Measurements from ENCODE around the gene ADIRF. TPM values are rescaled to one million over a fixed set of nuclear protein-coding genes. Genes with fewer than 3 reads are reported as not detected.
"Not testable (repeated sequence)": the region's sequence is repeated elsewhere in the genome, so short reads cannot be mapped to it uniquely, and the experiment has no call there.

The ADIRF gene
- total RNA-seq, 1 experiment from 2014 or later, result not detected

DNA sequence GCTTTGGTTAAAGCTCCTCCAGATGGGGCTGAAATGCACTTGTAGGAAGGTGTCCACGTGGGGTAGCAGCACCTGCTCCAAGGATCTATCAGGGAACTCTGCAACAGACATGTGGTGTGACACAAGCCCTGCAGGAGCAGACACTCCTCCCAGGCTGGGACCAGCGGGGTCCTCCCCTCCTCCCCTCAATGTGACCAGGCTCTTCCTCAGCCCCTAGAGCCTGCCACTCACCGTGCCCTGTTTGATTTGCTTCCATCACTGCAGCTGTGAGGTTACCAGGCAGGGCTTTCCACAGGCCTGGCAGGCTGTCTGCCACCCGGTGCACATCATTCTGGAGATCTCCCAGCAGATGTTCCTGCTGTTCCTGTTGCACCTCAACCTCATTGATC, 24.3 kb upstream of the ADIRF start:
- Histone ChIP-seq H3K27me3 (ENCODE audit: low read length) (no peaks in the 10 kb centered on the region), H2AFZ (ENCODE audit: low read length) (no peak overlapping the region), H3K4me1 (ENCODE audit: low read length) (no peaks in the 10 kb centered on the region), H3K9ac (ENCODE audit: low read length) (no peak overlapping the region), H3K9me3 (ENCODE audit: low read length) (no peaks in the 10 kb centered on the region), H3K4me2 (ENCODE audit: low read depth, low read length, poor library complexity, severe bottlenecking) (no peak overlapping the region), H3K4me3 (ENCODE audit: low read length) (no peak overlapping the region), H3K79me2 (ENCODE audit: low read length) (no peaks in the 10 kb centered on the region), H4K20me1 (ENCODE audit: insufficient read depth, low read depth, low read length) (no peaks in the 10 kb centered on the region), H3K9me2 (replicated peaks; ENCODE audit: insufficient read depth, low read length) (no peaks in the 10 kb centered on the region), H3K27ac (ENCODE audit: low read length) (no peak overlapping the region), H3K36me3 (ENCODE audit: insufficient read depth, low read length) (no peaks in the 10 kb centered on the region)
- DNase-seq, result no peak

DNA sequence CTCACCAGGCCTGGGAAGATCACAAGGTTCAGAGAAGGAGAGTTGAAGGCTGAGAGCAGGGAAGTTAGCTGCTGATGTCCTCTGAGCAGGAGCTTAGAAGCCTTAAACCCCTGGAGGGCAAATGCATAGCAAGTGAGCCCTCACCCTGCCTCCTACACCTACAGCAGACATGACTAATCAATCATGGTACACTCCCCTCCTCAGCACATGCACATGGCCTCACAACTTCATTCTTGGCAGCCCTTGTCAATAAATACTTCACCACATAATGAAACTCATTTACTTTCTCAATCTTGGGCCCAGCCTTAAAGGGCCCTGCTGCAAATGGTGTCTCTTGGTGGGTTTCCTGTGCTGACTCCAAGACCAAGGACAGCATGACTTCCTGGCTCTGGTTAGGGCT, 23.8 kb upstream of the ADIRF start:
- Histone ChIP-seq H3K9ac (ENCODE audit: low read length) (no peak overlapping the region), H3K27me3 (ENCODE audit: low read length) (no peaks in the 10 kb centered on the region), H2AFZ (ENCODE audit: low read length) (no peak overlapping the region), H3K79me2 (ENCODE audit: low read length) (no peaks in the 10 kb centered on the region), H3K4me2 (ENCODE audit: low read depth, low read length, poor library complexity, severe bottlenecking) (no peak overlapping the region), H3K4me3 (ENCODE audit: low read length) (no peak overlapping the region), H3K9me3 (ENCODE audit: low read length) (no peaks in the 10 kb centered on the region), H3K36me3 (ENCODE audit: insufficient read depth, low read length) (no peaks in the 10 kb centered on the region), H3K27ac (ENCODE audit: low read length) (no peak overlapping the region), H3K4me1 (ENCODE audit: low read length) (no peaks in the 10 kb centered on the region), H3K9me2 (replicated peaks; ENCODE audit: insufficient read depth, low read length) (no peaks in the 10 kb centered on the region), H4K20me1 (ENCODE audit: insufficient read depth, low read depth, low read length) (no peaks in the 10 kb centered on the region)
- no peak for DNase-seq

DNA sequence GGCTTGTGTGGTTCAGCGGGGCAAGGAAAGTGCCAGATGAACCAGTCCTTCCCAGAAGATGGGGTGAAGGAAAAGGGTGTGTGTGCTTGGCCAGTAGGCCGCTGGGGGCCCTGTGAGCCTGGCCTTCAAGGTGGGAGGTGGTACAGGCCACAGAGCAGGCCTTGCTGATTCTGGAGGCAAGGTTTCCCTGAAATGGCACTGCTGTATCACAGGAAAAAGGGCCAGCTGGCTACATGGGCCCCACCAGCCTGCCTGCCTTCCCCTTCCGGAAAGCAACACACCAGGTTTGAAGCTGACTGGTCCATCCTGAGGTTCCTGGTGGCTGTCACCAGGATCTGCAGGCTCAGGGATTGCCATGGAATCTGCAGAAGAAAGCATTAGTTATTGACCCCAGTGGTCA, 23.4 kb upstream of the ADIRF start:
- H3K27ac ChIP-seq (ENCODE audit: low read length), result no peak overlapping the region
- no peak overlapping the region for H3K4me2 ChIP-seq (ENCODE audit: low read depth, low read length, poor library complexity, severe bottlenecking)
- H3K4me1 ChIP-seq (ENCODE audit: low read length), result no peaks in the 10 kb centered on the region
- H3K9me3 ChIP-seq (ENCODE audit: low read length), result no peaks in the 10 kb centered on the region
- H4K20me1 ChIP-seq (ENCODE audit: insufficient read depth, low read depth, low read length), result no peaks in the 10 kb centered on the region
- no peaks in the 10 kb centered on the region for H3K9me2 ChIP-seq (replicated peaks; ENCODE audit: insufficient read depth, low read length)
- no peak overlapping the region for H2AFZ ChIP-seq (ENCODE audit: low read length)
- no peak overlapping the region for H3K4me3 ChIP-seq (ENCODE audit: low read length)
- no peak overlapping the region for H3K9ac ChIP-seq (ENCODE audit: low read length)
- no peaks in the 10 kb centered on the region for H3K79me2 ChIP-seq (ENCODE audit: low read length)
- H3K27me3 ChIP-seq (ENCODE audit: low read length), result no peaks in the 10 kb centered on the region
- H3K36me3 ChIP-seq (ENCODE audit: insufficient read depth, low read length), result no peaks in the 10 kb centered on the region
- DNase-seq, result no peak

DNA sequence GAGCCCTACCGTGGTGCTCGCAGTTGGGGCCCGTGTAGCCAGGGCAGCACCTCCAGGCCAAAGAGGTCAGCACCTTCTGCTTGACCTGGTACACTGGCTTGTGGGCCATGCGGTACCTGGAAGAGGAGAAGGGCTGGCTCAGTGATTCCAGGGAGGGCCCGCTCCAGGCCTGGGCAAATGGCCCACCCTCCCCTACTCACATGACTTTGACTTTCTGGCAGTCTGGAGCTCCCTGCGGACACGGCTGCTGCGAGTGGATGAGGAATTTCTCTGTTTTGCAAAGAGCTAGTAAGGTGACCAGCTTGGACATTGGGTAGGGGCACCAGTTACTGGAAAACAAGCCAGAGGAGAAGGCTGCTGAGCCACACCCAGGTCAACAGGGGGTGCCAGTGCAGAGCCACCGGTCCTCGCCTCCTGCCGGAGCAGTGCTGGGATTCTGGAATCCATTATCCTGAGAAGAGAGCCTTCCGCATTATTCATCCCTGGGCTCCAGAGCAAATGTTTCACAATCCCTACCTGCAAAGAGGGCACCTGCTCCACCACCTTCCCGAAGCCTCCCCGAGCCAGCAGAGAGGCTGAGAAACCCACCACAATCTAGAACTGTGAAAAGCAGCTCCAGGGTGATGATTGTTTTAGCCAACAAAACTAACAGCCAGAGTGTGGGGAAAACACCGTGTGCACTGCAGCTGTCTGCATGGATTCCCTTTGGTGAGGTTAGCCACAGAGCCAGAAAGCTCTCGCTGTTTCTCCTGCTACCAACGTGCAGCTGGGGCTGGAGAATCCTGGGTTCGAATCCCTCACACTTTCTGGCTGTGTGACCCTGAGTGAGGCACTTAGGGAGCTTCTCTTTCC, 22.7 kb upstream of the ADIRF start:
- Histone ChIP-seq H3K9ac (ENCODE audit: low read length) (no peak overlapping the region), H3K36me3 (ENCODE audit: insufficient read depth, low read length) (no peaks in the 10 kb centered on the region), H3K27me3 (ENCODE audit: low read length) (no peaks in the 10 kb centered on the region), H3K4me1 (ENCODE audit: low read length) (no peaks in the 10 kb centered on the region), H3K27ac (ENCODE audit: low read length) (no peak overlapping the region), H3K4me2 (ENCODE audit: low read depth, low read length, poor library complexity, severe bottlenecking) (no peak overlapping the region), H3K4me3 (ENCODE audit: low read length) (no peak overlapping the region), H3K9me3 (ENCODE audit: low read length) (no peaks in the 10 kb centered on the region), H2AFZ (ENCODE audit: low read length) (no peak overlapping the region), H4K20me1 (ENCODE audit: insufficient read depth, low read depth, low read length) (no peaks in the 10 kb centered on the region), H3K9me2 (replicated peaks; ENCODE audit: insufficient read depth, low read length) (no peaks in the 10 kb centered on the region), H3K79me2 (ENCODE audit: low read length) (no peaks in the 10 kb centered on the region)
- no peak for DNase-seq

DNA sequence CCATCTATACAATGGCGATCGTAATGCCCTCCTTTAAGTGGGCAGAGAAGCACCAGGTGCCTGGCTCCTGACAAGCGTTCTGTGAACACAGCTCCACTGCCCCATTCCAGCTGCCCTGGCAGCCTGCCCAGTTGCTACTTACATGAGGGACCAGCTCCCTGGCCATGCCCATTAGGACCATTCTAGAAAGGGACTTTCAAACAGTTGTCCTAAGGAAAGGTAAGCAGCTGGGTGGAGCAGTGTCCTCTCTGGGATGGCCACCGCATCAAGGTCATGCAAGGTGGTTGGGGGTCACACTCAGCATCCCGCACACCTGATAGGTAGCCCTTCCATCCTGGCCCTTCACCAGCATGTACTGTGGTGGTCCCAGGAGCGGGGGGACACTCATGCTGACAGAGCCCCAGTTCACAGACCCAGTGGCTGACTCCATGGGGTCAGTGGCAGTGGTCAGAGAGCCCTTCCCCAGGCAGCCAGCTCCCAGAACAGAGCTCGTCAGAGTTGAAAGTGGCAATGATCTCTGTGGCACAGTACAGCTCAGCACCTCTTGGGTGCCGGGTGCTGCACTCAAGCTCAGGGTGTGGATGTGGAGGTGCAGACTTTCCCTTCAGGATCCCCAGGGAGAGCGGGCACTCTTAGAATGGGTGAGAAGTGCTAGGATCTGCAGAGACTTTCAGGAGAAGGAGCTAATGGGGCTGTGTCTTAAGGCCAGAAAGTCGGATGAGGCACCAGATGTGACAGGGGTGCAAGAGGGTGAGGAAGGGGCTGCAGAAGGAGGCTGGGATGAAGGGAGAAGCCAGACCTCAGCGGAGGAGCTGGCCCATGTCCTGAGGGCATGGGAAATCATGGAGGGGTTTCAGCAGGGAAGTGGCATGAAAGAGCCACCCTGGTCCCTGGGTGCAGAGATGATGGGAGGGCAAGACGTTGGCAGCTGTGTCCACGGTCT, 21.8 kb upstream of the ADIRF start:
- H3K9ac ChIP-seq (ENCODE audit: low read length), result no peak overlapping the region
- no peaks in the 10 kb centered on the region for H3K27me3 ChIP-seq (ENCODE audit: low read length)
- no peaks in the 10 kb centered on the region for H3K9me2 ChIP-seq (replicated peaks; ENCODE audit: insufficient read depth, low read length)
- H3K27ac ChIP-seq (ENCODE audit: low read length), result no peak overlapping the region
- H3K4me1 ChIP-seq (ENCODE audit: low read length), result no peaks in the 10 kb centered on the region
- H3K4me3 ChIP-seq (ENCODE audit: low read length), result no peak overlapping the region
- H3K9me3 ChIP-seq (ENCODE audit: low read length), result no peaks in the 10 kb centered on the region
- H3K36me3 ChIP-seq (ENCODE audit: insufficient read depth, low read length), result no peaks in the 10 kb centered on the region
- no peak overlapping the region for H2AFZ ChIP-seq (ENCODE audit: low read length)
- no peak for DNase-seq
- H4K20me1 ChIP-seq (ENCODE audit: insufficient read depth, low read depth, low read length), result no peaks in the 10 kb centered on the region
- H3K79me2 ChIP-seq (ENCODE audit: low read length), result no peaks in the 10 kb centered on the region
- H3K4me2 ChIP-seq (ENCODE audit: low read depth, low read length, poor library complexity, severe bottlenecking), result no peak overlapping the region

DNA sequence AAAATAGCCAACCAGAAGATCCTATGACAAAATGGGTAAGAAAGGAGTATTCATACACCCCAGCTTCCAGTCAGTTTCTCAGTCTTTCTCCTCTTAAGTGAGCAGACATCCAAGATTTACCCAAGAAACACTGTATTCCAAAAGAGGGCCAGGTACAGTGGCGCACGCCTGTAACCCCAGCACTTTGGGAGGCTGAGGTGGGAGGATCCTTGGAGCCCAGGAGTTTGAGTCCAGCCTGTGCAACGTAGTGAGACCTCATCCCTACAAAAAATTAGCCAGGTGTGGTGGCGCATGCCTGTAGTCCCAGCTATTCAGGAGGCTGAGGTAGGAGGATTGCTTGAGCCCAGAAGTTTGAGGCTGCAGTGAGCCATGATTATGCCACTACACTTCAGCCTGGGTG, 20.5 kb upstream of the ADIRF start:
- H4K20me1 ChIP-seq (ENCODE audit: insufficient read depth, low read depth, low read length); H3K4me3 ChIP-seq (ENCODE audit: low read length); H3K27me3 ChIP-seq (ENCODE audit: low read length); H3K9ac ChIP-seq (ENCODE audit: low read length); H3K4me1 ChIP-seq (ENCODE audit: low read length); H3K79me2 ChIP-seq (ENCODE audit: low read length); H3K9me2 ChIP-seq (replicated peaks; ENCODE audit: insufficient read depth, low read length); DNase-seq; H3K36me3 ChIP-seq (ENCODE audit: insufficient read depth, low read length); H3K27ac ChIP-seq (ENCODE audit: low read length); H2AFZ ChIP-seq (ENCODE audit: low read length); H3K9me3 ChIP-seq (ENCODE audit: low read length); H3K4me2 ChIP-seq (ENCODE audit: low read depth, low read length, poor library complexity, severe bottlenecking): not testable (repeated sequence)

DNA sequence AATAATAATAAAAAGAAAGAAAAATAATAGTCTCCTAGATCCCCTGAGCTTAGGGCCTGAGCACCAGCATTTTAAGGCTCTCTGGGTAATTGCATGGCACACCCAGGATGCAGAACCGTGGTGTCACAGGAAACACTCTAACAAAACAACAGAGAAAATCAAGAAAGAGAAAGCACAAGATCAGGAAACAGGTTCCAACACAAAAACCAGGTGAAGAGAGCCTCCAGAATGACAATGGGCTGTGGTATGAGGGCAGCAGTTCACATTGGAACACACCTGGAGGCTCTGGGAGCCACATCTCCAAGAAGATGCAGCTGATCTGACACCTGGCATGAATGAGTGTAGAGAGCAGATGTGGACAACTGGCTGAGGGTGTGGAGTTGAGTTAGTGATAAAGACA, 17.9 kb upstream of the ADIRF start:
- no peak overlapping the region for H3K27ac ChIP-seq (ENCODE audit: low read length)
- H3K9me2 ChIP-seq (replicated peaks; ENCODE audit: insufficient read depth, low read length), result no peaks in the 10 kb centered on the region
- H3K27me3 ChIP-seq (ENCODE audit: low read length), result no peaks in the 10 kb centered on the region
- no peaks in the 10 kb centered on the region for H3K79me2 ChIP-seq (ENCODE audit: low read length)
- no peak overlapping the region for H3K9ac ChIP-seq (ENCODE audit: low read length)
- no peak overlapping the region for H2AFZ ChIP-seq (ENCODE audit: low read length)
- H4K20me1 ChIP-seq (ENCODE audit: insufficient read depth, low read depth, low read length), result no peaks in the 10 kb centered on the region
- H3K4me3 ChIP-seq (ENCODE audit: low read length), result no peak overlapping the region
- no peaks in the 10 kb centered on the region for H3K4me1 ChIP-seq (ENCODE audit: low read length)
- H3K4me2 ChIP-seq (ENCODE audit: low read depth, low read length, poor library complexity, severe bottlenecking), result no peak overlapping the region
- H3K9me3 ChIP-seq (ENCODE audit: low read length), result no peaks in the 10 kb centered on the region
- no peaks in the 10 kb centered on the region for H3K36me3 ChIP-seq (ENCODE audit: insufficient read depth, low read length)
- no peak for DNase-seq

DNA sequence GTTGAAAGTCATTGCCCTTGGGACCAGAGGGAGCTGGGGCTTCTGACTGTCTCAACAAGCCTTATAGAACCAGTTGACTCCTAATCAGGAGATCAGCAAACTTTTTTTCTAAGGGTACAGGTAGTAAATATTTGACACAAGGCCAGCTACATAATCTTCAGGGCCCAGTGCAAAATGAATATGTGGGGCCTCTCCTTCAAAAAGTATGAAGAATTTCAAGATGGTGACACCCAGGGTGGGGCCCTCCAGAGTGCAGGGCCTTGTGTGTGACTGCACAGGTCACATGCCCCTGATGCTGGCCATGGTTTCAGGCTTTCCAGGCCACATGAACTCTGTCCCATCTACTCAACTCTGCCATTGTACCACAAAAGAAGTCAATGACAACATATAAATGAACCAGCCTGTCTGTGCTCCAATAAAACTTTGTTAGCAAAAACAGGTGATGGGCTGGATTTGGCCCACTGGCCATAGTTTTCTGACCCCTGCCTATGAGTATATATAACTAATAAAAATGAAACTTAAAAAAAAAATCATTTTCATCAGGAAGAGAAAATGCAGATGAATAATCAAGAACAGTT, 17.0 kb upstream of the ADIRF start:
- Histone ChIP-seq H3K4me2 (ENCODE audit: low read depth, low read length, poor library complexity, severe bottlenecking) (no peak overlapping the region), H3K27ac (ENCODE audit: low read length) (no peak overlapping the region), H3K9me3 (ENCODE audit: low read length) (no peaks in the 10 kb centered on the region), H3K9me2 (replicated peaks; ENCODE audit: insufficient read depth, low read length) (no peaks in the 10 kb centered on the region), H3K27me3 (ENCODE audit: low read length) (no peaks in the 10 kb centered on the region), H3K79me2 (ENCODE audit: low read length) (no peaks in the 10 kb centered on the region), H3K4me3 (ENCODE audit: low read length) (no peak overlapping the region), H3K36me3 (ENCODE audit: insufficient read depth, low read length) (no peaks in the 10 kb centered on the region), H2AFZ (ENCODE audit: low read length) (no peak overlapping the region), H4K20me1 (ENCODE audit: insufficient read depth, low read depth, low read length) (no peaks in the 10 kb centered on the region), H3K4me1 (ENCODE audit: low read length) (no peaks in the 10 kb centered on the region), H3K9ac (ENCODE audit: low read length) (no peak overlapping the region)
- DNase-seq, result no peak

Measured in Karpas-422 (cell line).